ENCODE data around the gene C2orf72. TPM values are rescaled to one million over a fixed set of nuclear protein-coding genes. Genes with fewer than 3 reads are reported as not detected.
"Not testable (repeated sequence)": the region's sequence is repeated elsewhere in the genome, so short reads cannot be mapped to it uniquely, and the experiment has no call there.

The C2orf72 gene
- total and polyA plus RNA-seq, 8 donors = 3.3 to 41.4 (median 7.3) TPM; not detected in 1

DNA sequence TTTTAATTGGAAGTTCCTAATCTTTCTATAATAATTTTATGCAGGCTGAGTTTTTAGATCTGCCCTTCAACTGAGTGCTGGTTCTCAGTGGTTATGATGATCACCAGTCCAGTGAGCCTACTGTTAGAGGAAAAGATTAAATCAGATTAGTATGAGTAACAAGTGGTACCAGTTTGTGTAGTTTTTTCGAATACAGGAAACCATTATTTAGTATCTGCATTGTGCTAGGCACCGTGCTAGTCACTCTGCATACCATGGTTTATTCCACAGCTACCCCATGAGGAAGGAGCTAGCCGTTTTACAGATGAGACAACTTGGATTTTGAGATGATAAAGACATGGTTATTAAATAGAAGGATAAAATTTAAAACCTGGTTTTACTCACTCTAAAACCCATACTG lies 25.5 kb downstream of the C2orf72 start:
- DNase-seq = no peak
- no peaks in the 10 kb centered on the region for H3K9me3 ChIP-seq
- no peak overlapping the region for H3K27ac ChIP-seq
- intact Hi-C loops (cut with DNase I; ENCODE audit: low total_unique reads) = no loop called here
- 75 to 85% (median 84%) methylated on average over 3 of the region's 3 CpGs for WGBS, 5 donors
- TF ChIP-seq POLR2AphosphoS5 (IDR thresholded peaks at IDR 0.05) (no peak), EP300 (IDR thresholded peaks at IDR 0.05) (no peak), POLR2A (IDR thresholded peaks at IDR 0.05) (no peak), CTCF (IDR thresholded peaks at IDR 0.05) (no peak)
- no peak overlapping the region for H3K4me3 ChIP-seq
- no peaks in the 10 kb centered on the region for H3K27me3 ChIP-seq
- H3K36me3 ChIP-seq = peaks cover 28 to 67% (median 64%) of the 10 kb centered on the region in 4 donors
- H3K4me1 ChIP-seq = peaks cover 17 to 38% (median 27%) of the 10 kb centered on the region in 4 donors

DNA sequence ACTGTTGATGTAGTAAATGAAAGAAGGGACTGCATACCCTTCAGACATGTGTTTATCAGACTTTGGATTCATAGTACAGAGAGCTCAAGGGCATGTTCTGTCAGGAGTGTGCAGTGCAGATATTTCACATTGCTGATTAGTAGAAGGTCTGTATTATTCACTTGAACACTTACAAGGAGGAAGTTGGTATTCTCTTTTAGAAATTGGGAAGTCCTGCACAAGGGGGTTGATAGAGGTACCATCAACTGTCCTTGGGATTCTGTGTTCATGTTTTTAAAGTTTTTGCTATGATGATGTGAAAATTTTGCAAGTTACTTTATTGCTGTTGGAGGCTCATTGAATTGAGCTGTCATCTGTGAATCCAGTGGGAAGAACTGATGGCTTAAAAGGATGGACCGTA lies 26.0 kb downstream of the C2orf72 start:
- WGBS, 5 donors = 97 to 100% (median 98%) methylated on average over 1 of the region's 1 CpG
- Histone ChIP-seq H3K27me3 (no peaks in the 10 kb centered on the region), H3K9me3 (no peaks in the 10 kb centered on the region), H3K36me3 (peaks cover 34 to 72% (median 70%) of the 10 kb centered on the region in 4 donors), H3K4me1 (peaks cover 12 to 38% (median 22%) of the 10 kb centered on the region in 4 donors), H3K4me3 (no peak overlapping the region), H3K27ac (no peak overlapping the region)
- DNase-seq = no peak
- intact Hi-C loops (cut with DNase I; ENCODE audit: low total_unique reads) = no loop called here
- TF ChIP-seq POLR2AphosphoS5 (IDR thresholded peaks at IDR 0.05) (no peak), CTCF (IDR thresholded peaks at IDR 0.05) (no peak), POLR2A (IDR thresholded peaks at IDR 0.05) (no peak), EP300 (IDR thresholded peaks at IDR 0.05) (no peak)

DNA sequence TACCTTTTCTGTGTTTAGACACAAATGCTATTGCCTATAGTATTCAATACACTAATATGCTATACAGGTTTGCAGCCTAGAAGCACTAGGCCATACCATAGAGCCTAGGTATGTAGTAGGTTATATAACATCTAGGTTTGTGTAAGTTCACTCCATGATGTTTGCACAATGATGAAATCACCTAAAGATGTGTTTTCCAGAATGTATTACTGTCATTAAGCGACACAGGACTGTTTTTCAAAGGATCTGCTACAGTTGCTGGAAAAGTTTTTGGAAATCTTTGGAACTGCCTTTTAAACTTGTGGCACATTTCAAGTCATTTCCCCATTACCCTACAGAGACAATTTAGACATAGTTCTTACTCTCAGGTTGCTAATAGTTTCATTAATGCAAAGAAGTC lies 28.6 kb downstream of the C2orf72 start:
- TF ChIP-seq POLR2AphosphoS5 (IDR thresholded peaks at IDR 0.05) = no peak
- TF ChIP-seq POLR2A (IDR thresholded peaks at IDR 0.05) = no peak
- Histone ChIP-seq H3K4me3 (no peak overlapping the region), H3K36me3 (peaks cover 44 to 98% (median 96%) of the 10 kb centered on the region in 4 donors), H3K27ac (no peak overlapping the region), H3K9me3 (no peaks in the 10 kb centered on the region), H3K27me3 (no peaks in the 10 kb centered on the region), H3K4me1 (peaks cover 0 to 15% (median 0%) of the 10 kb centered on the region in 4 donors)
- no peak for DNase-seq
- intact Hi-C loops (cut with DNase I; ENCODE audit: low total_unique reads) = no loop called here
- WGBS, 5 donors = 91 to 96% (median 96%) methylated on average over 1 of the region's 1 CpG

GRCh38 chr2:231067531-231067930 lies 30.2 kb downstream of the C2orf72 start:
- DNase-seq; H3K27ac ChIP-seq; H3K9me3 ChIP-seq; H3K27me3 ChIP-seq; H3K4me3 ChIP-seq; intact Hi-C loops (cut with DNase I; ENCODE audit: low total_unique reads): not testable (repeated sequence)
- H3K36me3 ChIP-seq = peaks cover 40 to 100% (median 94%) of the 10 kb centered on the region in 4 donors
- peaks cover 0 to 15% (median 0%) of the 10 kb centered on the region in 4 donors for H3K4me1 ChIP-seq
- 91 to 96% (median 94%) methylated on average over 8 of the region's 8 CpGs for WGBS, 5 donors

DNA sequence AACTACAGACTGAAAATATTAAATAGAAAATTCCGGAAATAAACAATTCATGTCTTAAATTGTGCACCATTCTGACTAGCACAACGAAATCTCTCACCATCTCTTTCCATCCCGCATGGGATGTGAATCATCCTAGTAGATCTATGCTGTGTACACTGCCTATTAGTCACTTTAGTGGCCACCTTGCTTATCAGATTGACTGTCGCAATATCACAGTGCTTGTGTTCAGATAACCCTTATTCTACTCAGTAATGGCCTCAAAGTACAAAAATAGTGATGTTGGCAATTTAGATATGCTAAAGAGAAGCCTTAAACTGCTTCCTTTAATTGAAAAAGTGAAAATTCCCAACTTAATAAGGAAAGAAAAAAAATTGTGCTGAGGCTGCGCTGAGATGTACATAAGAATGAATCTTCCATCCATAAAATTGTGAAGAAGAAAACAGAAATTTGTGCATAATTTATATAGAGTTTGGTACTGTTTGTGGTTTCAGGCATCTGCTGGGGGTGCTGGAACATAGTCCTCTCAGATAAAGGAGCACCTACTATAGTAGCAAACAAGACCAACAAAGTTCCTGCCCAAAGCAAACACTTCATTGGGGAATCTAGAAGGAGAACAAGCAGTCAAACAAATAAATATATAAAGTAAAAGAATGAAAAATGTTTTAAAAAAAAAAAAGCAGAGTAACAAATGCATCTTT lies 31.4 kb downstream of the C2orf72 start:
- Histone ChIP-seq H3K9me3 (no peaks in the 10 kb centered on the region), H3K36me3 (peaks cover 40 to 100% (median 93%) of the 10 kb centered on the region in 4 donors), H3K4me1 (peaks cover 0 to 15% (median 0%) of the 10 kb centered on the region in 4 donors), H3K4me3 (no peak overlapping the region), H3K27ac (peak overlapping the region in 1 of 5 donors; percentile 16), H3K27me3 (no peaks in the 10 kb centered on the region)
- intact Hi-C loops (cut with DNase I; ENCODE audit: low total_unique reads) = no loop called here
- 69 to 77% (median 75%) methylated on average over 5 of the region's 5 CpGs for WGBS, 5 donors
- TF ChIP-seq CTCF (IDR thresholded peaks at IDR 0.05) = no peak
- TF ChIP-seq POLR2AphosphoS5 (IDR thresholded peaks at IDR 0.05) = peak in 2 of 3 donors; percentile 40 to 56
- TF ChIP-seq POLR2A (IDR thresholded peaks at IDR 0.05) = no peak
- no peak for TF ChIP-seq EP300 (IDR thresholded peaks at IDR 0.05)
- no peak for DNase-seq

Data from stomach (tissue), 9 donors.